PC-9 (cell line): ENCODE data around the gene PLIN5. TPM values are rescaled to one million over a fixed set of nuclear protein-coding genes. Genes with fewer than 3 reads are reported as not detected.

Source experiments
- Bru-seq: library from RNA; stranded (reverse); fragments of 400-500 nt; gene quantifications from one replicate; lab custom pipeline; 2021; lab: Mats Ljungman, UMichigan
- BruChase-seq, 2 experiments: library from RNA; stranded (reverse); fragments of 400-500 nt; gene quantifications; one replicate each; lab custom pipeline; 2021; lab: Mats Ljungman, UMichigan
- BruUV-seq: library from RNA; stranded (reverse); fragments of 400-500 nt; replicated peaks from 2 replicates; lab custom pipeline; 2021; lab: Mats Ljungman, UMichigan
- CTCF ChIA-PET: fragments of 300-600 bp; sonication (Branson Sonifier 250); formaldehyde crosslinking; loops from one replicate; lab custom pipeline; 2022; ENCODE audit warnings: antibody characterized with exemption; lab: Charles Lee
- POLR2A ChIA-PET: fragments of 300-600 bp; sonication (Branson Sonifier 250); formaldehyde crosslinking; loops from one replicate; lab custom pipeline; 2022; ENCODE audit warnings: antibody characterized with exemption; ENCODE audit not compliant: unreplicated experiment; lab: Charles Lee
- DNase-seq, 2 experiments: peaks; one replicate each; pipeline versions ENCODE4 v3.0.0 to v3.0.0-alpha.2; 2015 to 2022; ENCODE audit warnings: mixed read lengths in 1 of 2
- H2AFZ ChIP-seq: fragments of 200-600 bp; sonication (generic); 2 replicates; pipeline ENCODE4 v1.8.1; 2017; ENCODE audit warnings: antibody characterized with exemption
- H3F3A ChIP-seq: fragments of 200-600 bp; sonication (generic); 2 replicates; pipeline ENCODE4 v1.8.1; 2017; ENCODE audit warnings: antibody characterized with exemption, mild to moderate bottlenecking, low read depth; ENCODE audit not compliant: insufficient read depth
- H3K27ac ChIP-seq: fragments of 200-600 bp; sonication (generic); 2 replicates; pipeline ENCODE4 v1.6.1; 2016; ENCODE audit warnings: mixed run types
- H3K27me3 ChIP-seq: fragments of 200-600 bp; sonication (generic); 2 replicates; pipeline ENCODE4 v1.6.1; 2016; ENCODE audit warnings: low read depth, mixed run types; ENCODE audit not compliant: insufficient read depth
- H3K36me3 ChIP-seq: fragments of 200-600 bp; sonication (generic); 2 replicates; pipeline ENCODE4 v1.6.1; 2016; ENCODE audit warnings: low read depth, mixed run types
- H3K4me1 ChIP-seq: fragments of 200-600 bp; sonication (generic); replicated peaks from 2 replicates; pipeline ENCODE4 v1.6.1; 2016; ENCODE audit warnings: mixed run types; ENCODE audit not compliant: insufficient read depth
- H3K4me2 ChIP-seq: fragments of 200-600 bp; sonication (generic); 2 replicates; pipeline ENCODE4 v1.6.1; 2017; ENCODE audit warnings: mixed run types
- H3K4me3 ChIP-seq: fragments of 200-600 bp; sonication (generic); 2 replicates; pipeline ENCODE4 v1.6.1; 2016; ENCODE audit warnings: mixed run types
- H3K79me2 ChIP-seq: fragments of 200-600 bp; sonication (generic); 2 replicates; pipeline ENCODE4 v1.6.1; 2017; ENCODE audit warnings: low read depth, mixed run types
- H3K9me2 ChIP-seq: fragments of 200-600 bp; sonication (generic); 2 replicates; pipeline ENCODE4 v1.8.1; 2017; ENCODE audit warnings: mild to moderate bottlenecking; ENCODE audit not compliant: insufficient read depth
- H3K9me3 ChIP-seq: fragments of 200-600 bp; sonication (generic); 2 replicates; pipeline ENCODE4 v1.8.1; 2016; ENCODE audit warnings: low read depth; ENCODE audit not compliant: insufficient read depth
- H4K20me1 ChIP-seq: fragments of 200-600 bp; sonication (generic); 2 replicates; pipeline ENCODE4 v1.8.1; 2017; ENCODE audit not compliant: insufficient read depth
- EZH2 ChIP-seq: fragments of 200-600 bp; sonication (generic); IDR thresholded peaks from 2 replicates; pipeline ENCODE4 v1.8.0; 2017; ENCODE audit warnings: antibody characterized with exemption, low read depth
- intact Hi-C: fragments of 100-400 bp; cut with micrococcal nuclease; formaldehyde crosslinking; loops from one replicate; pipeline ENCODE4 v1.10.0; 2022; ENCODE audit not compliant: unreplicated experiment
- long read RNA-seq: library from polyadenylated mRNA; stranded (forward); transcript quantifications from one replicate; pipeline ENCODE4 v2.0.0, GENCODE V29; 2022
- total RNA-seq: library from RNA; stranded (reverse); gene quantifications from 2 replicates; pipeline ENCODE4 v1.2.3, GENCODE V29; 2021
- TF ChIP-seq, protein P1 (sequence below): fragments of 200-600 bp; sonication (generic); conservative IDR thresholded peaks from 2 replicates; pipeline ENCODE4 v1.6.1; 2017; ENCODE audit warnings: mixed run types, antibody characterized with exemption, mild to moderate bottlenecking, moderate library complexity

Gene PLIN5
- total RNA-seq (4.3 and 4.4 TPM in 2 replicates), Bru-seq, nascent RNA (percentile 23 among the genes with signal in this experiment), BruChase-seq, experiment 1, labeled RNA remaining after a 2-hour chase (percentile 40 among the genes with signal in this experiment), BruChase-seq, experiment 2, labeled RNA remaining after a 6-hour chase (percentile 45 among the genes with signal in this experiment)
- long read RNA-seq, partial matches to known transcripts, result 1 of 3 reads
- long read RNA-seq, other reads (novel, unspliced or antisense), result 1 of 3 reads

- peak; percentile 55 to 83 for DNase-seq
- ChIA-PET CTCF (interaction anchor here (0.6 to 1.5 kb wide), 4 partner anchors 10 to 268 kb away, joined by 3 to 12 read pairs (median 4); no protein-coding TSS in a partner anchor), POLR2A (interaction anchor here (0.5 to 0.7 kb wide), 10 partner anchors 13 to 528 kb away, joined by 3 to 14 read pairs (median 6); partner anchors contain the start of gene EBI3)
- no TSS peak for BruUV-seq
- peak within 1 kb of the TSS; percentile 73 for H3K4me2 ChIP-seq
- intact Hi-C loops, result no loop called here
- H3K4me1 ChIP-seq, result peaks cover 16% of the 10 kb centered on the region
- H3K4me3 ChIP-seq, result peak within 1 kb of the TSS; percentile 50; the same call in 1 of the 2 replicates
- peaks cover 8% of the 10 kb centered on the region; the same call in 1 of the 2 replicates for H3F3A ChIP-seq
- no peaks in the 10 kb centered on the region for H4K20me1 ChIP-seq
- no peaks in the 10 kb centered on the region for H3K36me3 ChIP-seq
- no peaks in the 10 kb centered on the region for H3K27me3 ChIP-seq
- no peak within 1 kb of the TSS for H3K27ac ChIP-seq
- no peaks in the 10 kb centered on the region for H3K9me3 ChIP-seq
- no peak within 1 kb of the TSS for H2AFZ ChIP-seq
- no peaks in the 10 kb centered on the region for H3K9me2 ChIP-seq
- no peaks in the 10 kb centered on the region for H3K79me2 ChIP-seq
- no peak for TF ChIP-seq EZH2
- TF ChIP-seq, protein P1, sequence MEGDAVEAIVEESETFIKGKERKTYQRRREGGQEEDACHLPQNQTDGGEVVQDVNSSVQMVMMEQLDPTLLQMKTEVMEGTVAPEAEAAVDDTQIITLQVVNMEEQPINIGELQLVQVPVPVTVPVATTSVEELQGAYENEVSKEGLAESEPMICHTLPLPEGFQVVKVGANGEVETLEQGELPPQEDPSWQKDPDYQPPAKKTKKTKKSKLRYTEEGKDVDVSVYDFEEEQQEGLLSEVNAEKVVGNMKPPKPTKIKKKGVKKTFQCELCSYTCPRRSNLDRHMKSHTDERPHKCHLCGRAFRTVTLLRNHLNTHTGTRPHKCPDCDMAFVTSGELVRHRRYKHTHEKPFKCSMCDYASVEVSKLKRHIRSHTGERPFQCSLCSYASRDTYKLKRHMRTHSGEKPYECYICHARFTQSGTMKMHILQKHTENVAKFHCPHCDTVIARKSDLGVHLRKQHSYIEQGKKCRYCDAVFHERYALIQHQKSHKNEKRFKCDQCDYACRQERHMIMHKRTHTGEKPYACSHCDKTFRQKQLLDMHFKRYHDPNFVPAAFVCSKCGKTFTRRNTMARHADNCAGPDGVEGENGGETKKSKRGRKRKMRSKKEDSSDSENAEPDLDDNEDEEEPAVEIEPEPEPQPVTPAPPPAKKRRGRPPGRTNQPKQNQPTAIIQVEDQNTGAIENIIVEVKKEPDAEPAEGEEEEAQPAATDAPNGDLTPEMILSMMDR, result no peak
Measured at GRCh38 chr19:4534836-4535658, at the start of gene PLIN5. Gene PLIN5 (minus strand): TSS chr19:4535224. CDS start chr19:4534074, 1,150 bp downstream.

GRCh38 chr19:4583961-4584669 is 49.1 kb upstream of the PLIN5 start:
- Histone ChIP-seq H3K4me2 (peak overlapping the region; percentile 64), H3K79me2 (no peaks in the 10 kb centered on the region), H3K9me3 (no peaks in the 10 kb centered on the region), H2AFZ (no peak overlapping the region), H3F3A (peaks cover 8% of the 10 kb centered on the region; the same call in 1 of the 2 replicates), H4K20me1 (no peaks in the 10 kb centered on the region), H3K36me3 (no peaks in the 10 kb centered on the region), H3K27ac (no peak overlapping the region), H3K4me3 (peak overlapping the region; percentile 31; the same call in 1 of the 2 replicates), H3K4me1 (no peaks in the 10 kb centered on the region), H3K9me2 (no peaks in the 10 kb centered on the region), H3K27me3 (peaks cover 18% of the 10 kb centered on the region)
- CTCF ChIA-PET, result no interaction called here
- TF ChIP-seq EZH2, result no peak
- TF ChIP-seq, protein P1, result no peak
- no peak for DNase-seq
- intact Hi-C loops, result no loop called here
- BruUV-seq, result no TSS peak
- POLR2A ChIA-PET, result no interaction called here
